ENCODE results near the gene HSDL1.
"Not testable (repeated sequence)": the region's sequence is repeated elsewhere in the genome, so short reads cannot be mapped to it uniquely, and the experiment has no call there.

Gene HSDL1

GRCh38 chr16:84137769-84138357, 7.1 kb downstream of the HSDL1 start:
- DNase-seq: no peak

DNA sequence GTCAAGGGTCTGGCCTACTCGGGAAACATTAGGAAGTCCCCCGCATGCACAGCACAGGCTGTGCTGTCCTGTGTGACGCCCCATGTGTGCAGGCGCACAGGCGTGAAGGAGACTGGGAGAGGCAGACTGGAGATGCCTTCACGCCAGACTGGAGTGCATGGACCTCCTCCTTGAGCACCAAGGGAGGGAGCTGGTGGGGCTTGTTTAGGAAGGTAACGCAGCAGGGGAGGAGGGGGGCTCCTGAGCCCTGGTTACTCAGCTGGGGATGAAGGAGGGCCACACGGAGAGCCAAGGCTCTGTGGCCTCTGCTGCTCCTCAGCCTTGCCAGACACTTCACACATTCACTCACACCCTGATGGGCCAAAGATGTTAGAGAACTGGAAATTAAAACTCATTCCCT, 7.7 kb downstream of the HSDL1 start:
- no peak for DNase-seq

GRCh38 chr16:84136331-84137125, 8.4 kb downstream of the HSDL1 start:
- no peak for DNase-seq

GRCh38 chr16:84132527-84133285, 12.3 kb downstream of the HSDL1 start:
- DNase-seq: no peak

DNA sequence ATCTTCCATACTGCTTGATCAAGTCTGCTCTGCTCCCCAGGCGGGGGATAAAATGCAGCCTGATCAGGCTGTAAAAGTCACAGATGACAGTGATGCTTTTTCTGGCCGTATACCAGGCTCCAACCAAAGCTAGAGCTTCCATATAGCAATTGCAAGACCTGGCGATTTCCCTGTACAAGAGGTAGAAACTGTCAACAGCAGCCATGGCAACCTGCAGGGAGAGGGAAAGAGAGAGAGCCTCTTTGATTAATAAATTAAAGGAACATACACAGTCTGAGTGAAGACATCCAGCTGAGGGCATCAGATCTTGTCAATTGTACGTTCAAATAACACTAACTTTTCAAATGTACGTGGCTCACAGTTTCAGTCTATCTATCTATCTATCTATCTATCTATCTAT, 13.9 kb downstream of the HSDL1 start:
- no peak for DNase-seq

DNA sequence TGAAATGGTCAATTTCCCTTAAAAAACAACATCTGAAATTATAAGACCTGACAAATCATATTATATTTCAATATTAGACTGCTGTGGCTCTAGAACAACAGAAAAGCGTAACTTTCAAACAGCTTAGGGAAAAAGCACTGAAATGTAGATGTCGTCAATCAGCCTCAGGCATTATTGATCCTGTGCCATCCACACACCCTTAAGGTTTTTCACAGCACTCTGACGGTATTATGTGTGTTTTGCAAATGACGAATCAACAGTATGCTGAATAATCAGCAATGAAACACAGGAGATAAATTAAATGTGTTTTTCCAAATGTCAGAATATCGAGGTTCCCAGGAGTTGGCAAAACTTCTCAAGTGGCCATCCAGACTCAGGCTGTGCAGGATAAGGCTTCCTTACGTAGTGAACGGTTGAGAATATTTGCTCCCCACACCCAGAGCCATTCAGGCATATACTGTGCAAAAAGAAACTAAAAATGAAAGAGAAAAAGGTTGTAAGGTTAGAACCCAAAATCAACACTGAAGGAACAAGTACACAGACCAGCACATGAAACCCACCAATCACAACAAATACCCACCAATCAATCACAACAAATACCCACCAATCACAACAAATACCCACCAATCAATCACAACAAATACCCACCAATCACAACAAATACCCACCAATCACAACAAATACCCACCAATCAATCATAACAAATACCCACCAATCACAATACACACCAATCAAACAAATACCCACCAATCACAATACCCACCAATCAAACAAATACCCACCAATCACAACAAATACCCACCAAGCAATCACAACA, 20.5 kb downstream of the HSDL1 start:
- no peak for DNase-seq

DNA sequence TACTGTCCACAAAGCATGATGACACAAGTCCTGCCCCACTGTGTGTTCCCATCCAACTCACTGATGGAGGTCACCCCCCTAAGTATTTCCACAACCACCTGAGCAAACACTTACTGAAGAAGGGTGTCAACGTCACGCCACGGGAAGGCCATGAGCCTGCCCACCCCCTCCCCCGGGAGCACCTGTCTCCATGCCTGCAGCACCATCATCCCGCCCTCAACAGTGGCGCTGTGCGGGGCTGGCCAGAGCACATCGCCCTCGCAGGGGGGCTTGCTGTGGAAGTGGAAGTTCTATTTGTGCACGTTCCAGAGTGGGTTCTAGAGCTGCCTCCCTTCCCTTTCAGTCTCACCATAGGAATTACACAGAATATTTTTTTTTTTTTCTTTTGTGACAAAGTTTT, 24.0 kb downstream of the HSDL1 start:
- DNase-seq: no peak

DNA sequence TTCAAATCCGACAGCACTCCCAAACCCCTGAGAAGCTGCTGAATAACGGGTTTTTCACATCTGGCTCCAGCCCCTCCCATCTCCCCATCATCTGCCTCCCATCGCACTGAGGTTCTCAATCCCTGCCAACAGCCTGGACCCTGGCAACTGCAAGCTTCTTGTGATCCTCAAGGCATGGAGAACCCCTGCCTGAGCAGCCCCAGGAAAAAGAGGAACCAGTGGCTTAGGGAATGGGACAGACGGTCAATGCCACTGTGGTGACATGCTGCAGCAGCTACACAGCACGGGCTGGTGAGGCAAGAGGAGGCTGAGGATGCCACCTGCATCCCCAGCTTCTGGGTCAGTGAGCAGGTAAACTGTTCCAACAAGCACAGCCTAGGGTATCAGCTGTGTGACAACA, 25.0 kb downstream of the HSDL1 start:
- no peak for DNase-seq

DNA sequence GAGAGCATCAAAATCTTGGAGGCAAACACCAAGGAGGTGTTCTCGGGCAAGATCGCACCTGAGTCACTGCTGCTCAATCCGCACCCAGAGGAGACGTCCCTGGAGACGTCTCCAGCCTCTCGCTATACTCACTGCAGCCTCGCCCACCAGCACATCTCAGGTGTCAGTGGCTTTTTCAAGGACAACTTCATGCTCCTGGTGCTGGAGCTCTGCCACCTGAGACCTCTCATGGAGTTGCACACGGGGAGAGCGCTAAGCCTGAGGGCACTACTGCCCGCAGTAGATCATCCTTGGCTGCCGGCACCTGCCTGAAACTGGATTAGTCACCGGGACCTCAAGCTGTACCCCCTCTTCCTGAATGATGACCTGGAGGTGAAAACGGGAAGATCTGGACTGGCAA, 25.6 kb downstream of the HSDL1 start:
- no peak for DNase-seq

DNA sequence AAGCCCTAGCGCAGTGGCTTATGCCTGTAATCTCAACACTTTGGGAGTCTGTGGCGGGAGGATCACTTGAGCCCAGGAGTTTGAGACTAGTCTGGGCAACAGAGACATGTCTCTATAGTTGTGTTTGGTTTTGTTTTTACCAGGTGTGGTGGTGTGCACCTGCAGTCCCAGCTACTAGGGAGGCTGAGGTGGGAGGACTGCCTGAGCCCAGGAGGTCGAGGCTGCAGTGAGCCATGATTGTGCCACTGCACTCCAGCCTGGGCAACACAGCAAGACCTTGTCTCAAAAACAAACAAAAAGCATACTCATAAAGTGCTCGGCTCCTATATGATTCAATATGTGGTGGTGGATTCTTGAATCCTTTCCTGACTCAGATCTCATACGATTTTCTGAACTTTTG, 26.7 kb downstream of the HSDL1 start:
- not testable (repeated sequence) for DNase-seq

DNA sequence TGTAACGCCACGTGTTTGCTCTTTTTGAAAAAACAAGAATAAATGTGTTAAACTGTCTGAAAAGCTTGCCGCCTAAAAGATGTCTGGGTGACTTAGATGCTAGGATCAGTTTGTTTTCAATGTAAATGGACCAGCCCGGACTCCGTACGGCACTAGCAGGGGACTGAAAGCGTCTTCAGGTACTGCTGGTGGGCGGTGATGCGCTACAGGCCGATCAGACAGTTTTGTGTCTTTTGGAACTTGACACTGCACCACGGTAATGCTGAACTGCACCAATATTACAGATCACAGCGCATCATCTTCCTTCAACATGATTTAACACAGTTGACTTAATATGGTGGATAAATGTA, 27.5 kb downstream of the HSDL1 start:
- peak; percentile 36 for DNase-seq

GRCh38 chr16:84116720-84117493, 28.1 kb downstream of the HSDL1 start, which contains the start of gene MBTPS1:
Gene MBTPS1 (minus strand): TSS chr16:84116942. CDS start chr16:84101783, 15,159 bp downstream.
- peak; percentile 98 for DNase-seq

DNA sequence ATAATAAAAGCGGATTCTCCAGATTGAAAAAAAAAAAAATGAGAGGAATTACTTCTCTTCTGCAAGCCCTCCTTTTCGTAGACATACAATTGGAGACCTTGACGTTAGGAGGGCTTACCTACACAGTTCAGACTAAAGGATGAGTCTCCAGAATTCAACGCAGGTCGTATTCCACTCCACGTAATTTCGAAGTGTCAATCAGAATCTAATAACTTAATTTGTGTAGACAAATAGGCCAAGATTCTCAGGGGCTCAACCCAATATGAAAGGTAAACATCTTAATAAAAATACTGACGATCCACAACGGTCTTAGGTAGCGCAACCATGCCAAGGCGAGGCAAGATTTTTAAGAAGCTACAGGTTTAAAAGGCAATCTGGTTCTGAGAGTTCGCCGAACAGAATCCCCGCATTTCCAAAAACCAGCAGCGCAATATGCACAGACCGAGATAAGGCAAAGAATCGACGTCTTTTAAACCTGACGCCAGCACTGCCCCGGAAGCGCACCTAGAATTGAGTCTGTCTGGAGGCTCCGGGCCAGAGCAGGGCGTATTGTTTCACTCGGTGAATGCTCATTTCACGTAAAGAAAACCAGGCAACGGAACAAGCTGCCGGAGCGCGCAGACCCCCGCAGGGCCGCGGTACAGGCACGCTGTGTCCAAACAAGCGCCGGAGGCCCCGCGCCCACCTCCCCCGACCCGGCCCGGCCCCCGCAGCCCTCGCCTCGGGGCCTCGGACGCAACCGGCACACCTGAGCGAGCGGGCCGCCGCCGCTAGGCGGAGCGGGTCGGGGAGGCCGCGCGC, 28.9 kb downstream of the HSDL1 start:
- no peak for DNase-seq

DNA sequence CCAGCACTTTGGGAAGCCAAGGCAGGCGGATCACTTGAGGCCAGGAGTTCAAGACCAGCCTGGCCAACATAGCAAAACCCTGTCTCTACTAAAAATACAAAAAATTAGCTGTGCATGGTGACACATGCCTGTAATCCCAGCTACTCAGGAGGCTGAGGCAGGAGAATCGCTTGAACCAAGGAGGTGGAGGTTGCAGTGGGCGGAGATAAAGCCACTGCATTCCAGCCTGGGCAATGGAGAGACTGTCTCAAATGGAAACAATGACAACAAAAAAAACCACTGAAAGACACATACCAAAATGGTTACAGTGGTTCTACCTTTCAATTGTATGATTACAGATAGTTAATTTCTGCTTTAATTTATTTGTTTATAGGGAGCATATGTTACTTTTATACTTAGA, 33.0 kb downstream of the HSDL1 start:
- not testable (repeated sequence) for DNase-seq

GRCh38 chr16:84111525-84111924, 33.5 kb downstream of the HSDL1 start:
- DNase-seq: no peak

DNA sequence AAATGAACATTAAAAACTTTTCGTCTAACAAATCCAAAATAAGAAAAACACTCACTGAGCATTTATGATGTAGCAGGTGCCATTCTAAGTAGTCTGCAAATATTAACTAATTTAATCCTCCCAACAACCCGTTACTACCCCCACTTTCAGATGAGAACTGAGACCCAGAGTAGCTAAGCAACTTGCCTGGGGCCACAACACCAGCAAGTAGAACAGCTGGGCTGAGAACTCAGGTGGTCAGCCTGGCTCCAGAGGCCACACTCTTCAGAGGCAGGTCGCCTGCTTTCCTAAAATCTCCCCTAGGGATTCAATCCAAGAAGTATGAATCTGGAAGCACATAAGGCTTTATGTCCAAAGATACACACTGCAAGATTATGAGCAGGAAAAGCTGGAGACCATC, 34.5 kb downstream of the HSDL1 start:
- no peak for DNase-seq

DNA sequence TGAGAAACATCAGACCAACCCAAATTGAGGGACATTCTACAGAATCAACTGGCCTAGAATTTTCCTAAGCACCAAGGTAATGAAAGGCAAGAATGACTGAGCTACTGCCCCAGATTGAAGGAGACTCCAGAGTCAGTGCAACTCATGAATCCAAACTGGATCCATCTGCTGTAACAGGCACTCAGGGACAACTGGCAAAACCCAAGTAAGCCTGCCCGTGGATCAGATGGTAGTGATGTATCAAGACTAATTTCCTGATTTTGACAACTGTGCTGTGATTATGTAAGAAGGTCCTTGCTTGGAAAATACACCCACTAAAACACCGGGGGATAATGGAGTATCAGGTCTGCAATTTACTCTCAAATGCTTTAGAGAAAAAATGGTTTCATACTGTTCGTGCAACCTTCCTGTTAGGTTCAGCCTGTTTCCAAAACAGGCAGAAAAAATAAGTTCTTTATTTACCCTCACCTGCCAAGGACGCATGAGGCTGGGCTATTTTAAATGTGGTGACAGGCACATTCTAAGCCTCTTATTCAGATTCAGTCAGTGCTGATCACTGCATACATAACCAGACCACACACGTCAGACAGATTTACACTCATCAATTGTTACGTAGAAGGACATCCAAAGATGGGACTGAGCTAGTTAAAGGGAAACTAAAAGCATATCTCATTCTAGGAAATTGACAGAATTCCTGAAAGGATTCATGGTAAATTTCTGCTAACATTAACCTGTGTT, 35.2 kb downstream of the HSDL1 start:
- DNase-seq: no peak

DNA sequence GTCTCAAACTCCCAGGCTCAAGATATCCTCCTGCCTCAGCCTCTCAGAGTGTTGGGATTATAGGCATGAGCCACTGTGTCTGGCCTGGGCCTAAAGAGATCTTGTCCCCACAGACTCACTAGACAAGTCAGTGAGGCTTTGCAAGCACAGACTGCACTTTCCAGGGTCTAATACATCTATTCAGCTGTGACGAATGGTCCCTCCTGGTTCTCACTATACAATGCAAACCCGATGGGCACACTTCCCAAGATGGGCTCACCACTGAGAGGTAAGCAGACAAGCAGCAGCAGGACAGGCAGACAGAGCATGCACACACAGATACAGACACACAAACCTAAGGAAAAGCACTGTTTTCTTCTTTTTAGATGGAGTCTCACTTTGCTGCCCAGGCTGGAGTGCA, 37.1 kb downstream of the HSDL1 start:
- no peak for DNase-seq

DNA sequence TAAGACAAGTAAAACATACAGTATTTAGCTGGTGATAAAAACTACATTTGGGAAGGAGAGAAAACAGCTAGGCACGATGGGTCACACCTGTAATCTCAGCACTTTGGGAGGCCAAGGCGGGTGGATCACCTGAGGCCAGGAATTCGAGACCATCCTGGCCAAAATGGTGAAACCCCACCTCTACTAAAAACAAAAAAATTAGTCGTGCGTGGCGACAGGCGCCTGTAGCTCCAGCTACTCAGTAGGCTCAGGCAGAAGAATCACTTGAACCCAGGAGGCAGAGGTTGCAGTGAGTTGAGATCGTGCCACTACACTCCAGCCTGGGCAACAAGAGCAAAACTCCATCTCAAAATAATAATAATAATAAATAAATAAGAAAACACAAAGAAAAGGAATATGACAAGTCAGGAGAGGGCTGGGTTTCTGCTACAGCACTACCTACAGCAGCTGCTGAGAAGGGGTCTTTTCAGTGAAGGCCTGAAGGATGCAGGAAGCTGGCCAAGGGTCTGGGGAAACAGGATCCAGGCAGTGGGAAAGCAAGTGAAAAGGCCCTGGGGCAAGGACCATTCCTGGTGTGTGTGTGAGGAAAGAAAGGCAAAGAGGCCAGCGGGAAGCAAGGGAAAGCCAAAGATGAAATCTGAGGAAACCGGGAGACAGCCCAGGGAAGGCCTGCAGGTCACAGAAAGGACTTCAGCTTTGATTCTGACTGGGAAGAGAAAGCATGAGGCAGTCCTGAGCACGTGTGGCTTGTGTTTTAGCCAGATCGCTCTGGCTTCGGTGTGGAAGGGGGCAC, 38.8 kb downstream of the HSDL1 start:
- no peak for DNase-seq

- no peak for DNase-seq
Measured at GRCh38 chr16:84105301-84105815, 39.6 kb downstream of the HSDL1 start.
